Astrocyte (in vitro differentiated cells and primary cell): ENCODE measurements around the gene SLC6A12.

Experiments
- EZH2 ChIP-seq: IDR thresholded peaks from 2 replicates; pipeline ENCODE4 v1.6.1; 2012; ENCODE audit warnings: mild to moderate bottlenecking, low read length, inconsistent platforms; ENCODE audit not compliant: insufficient read depth
- TF ChIP-seq, protein P1 (sequence below): IDR thresholded peaks from 2 replicates; pipeline ENCODE4 v1.5.1; 2011; ENCODE audit warnings: low read depth, mild to moderate bottlenecking, inconsistent platforms, low read length, moderate library complexity; ENCODE audit not compliant: insufficient read depth

GRCh38 chr12:252636-253035, 38.7 kb upstream of the SLC6A12 start:
- TF ChIP-seq, protein P1, sequence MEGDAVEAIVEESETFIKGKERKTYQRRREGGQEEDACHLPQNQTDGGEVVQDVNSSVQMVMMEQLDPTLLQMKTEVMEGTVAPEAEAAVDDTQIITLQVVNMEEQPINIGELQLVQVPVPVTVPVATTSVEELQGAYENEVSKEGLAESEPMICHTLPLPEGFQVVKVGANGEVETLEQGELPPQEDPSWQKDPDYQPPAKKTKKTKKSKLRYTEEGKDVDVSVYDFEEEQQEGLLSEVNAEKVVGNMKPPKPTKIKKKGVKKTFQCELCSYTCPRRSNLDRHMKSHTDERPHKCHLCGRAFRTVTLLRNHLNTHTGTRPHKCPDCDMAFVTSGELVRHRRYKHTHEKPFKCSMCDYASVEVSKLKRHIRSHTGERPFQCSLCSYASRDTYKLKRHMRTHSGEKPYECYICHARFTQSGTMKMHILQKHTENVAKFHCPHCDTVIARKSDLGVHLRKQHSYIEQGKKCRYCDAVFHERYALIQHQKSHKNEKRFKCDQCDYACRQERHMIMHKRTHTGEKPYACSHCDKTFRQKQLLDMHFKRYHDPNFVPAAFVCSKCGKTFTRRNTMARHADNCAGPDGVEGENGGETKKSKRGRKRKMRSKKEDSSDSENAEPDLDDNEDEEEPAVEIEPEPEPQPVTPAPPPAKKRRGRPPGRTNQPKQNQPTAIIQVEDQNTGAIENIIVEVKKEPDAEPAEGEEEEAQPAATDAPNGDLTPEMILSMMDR: no peak
- TF ChIP-seq EZH2: no peak
